ENCODE data around the gene UQCRC1. TPM values are rescaled to one million over a fixed set of nuclear protein-coding genes. Genes with fewer than 3 reads are reported as not detected.

Gene UQCRC1
- total RNA-seq, 1 donor from 2014 or later, result 273 TPM

GRCh38 chr3:48644898-48645760, 35.7 kb upstream of the UQCRC1 start:
- Mint-ChIP-seq H3K36me3 (no peaks in the 10 kb centered on the region), H3K4me3 (no peak overlapping the region), H3K27ac (no peak overlapping the region), H3K27me3 (no peaks in the 10 kb centered on the region), H3K4me1 (ENCODE audit: unreplicated experiment) (no peaks in the 10 kb centered on the region), H3K9me3 (no peaks in the 10 kb centered on the region)
- no peak for DNase-seq (ENCODE audit: extremely low spot score, unreplicated experiment)
- no peak for TF ChIP-seq CTCF (conservative IDR thresholded peaks at IDR 0.05)

- TF ChIP-seq CTCF (conservative IDR thresholded peaks at IDR 0.05), result no peak
- H3K9me3 Mint-ChIP-seq, result no peaks in the 10 kb centered on the region
- no peaks in the 10 kb centered on the region for H3K4me1 Mint-ChIP-seq (ENCODE audit: unreplicated experiment)
- H3K27me3 Mint-ChIP-seq, result no peaks in the 10 kb centered on the region
- H3K36me3 Mint-ChIP-seq, result no peaks in the 10 kb centered on the region
- H3K4me3 Mint-ChIP-seq, result no peak overlapping the region
- H3K27ac Mint-ChIP-seq, result no peak overlapping the region
- no peak for DNase-seq (ENCODE audit: extremely low spot score, unreplicated experiment)
Observed at GRCh38 chr3:48642605-48643004, 33.2 kb upstream of the UQCRC1 start.

GRCh38 chr3:48641396-48641795, 31.9 kb upstream of the UQCRC1 start:
- Mint-ChIP-seq H3K36me3 (no peaks in the 10 kb centered on the region), H3K4me1 (ENCODE audit: unreplicated experiment) (peaks cover 4% of the 10 kb centered on the region), H3K9me3 (no peaks in the 10 kb centered on the region), H3K4me3 (no peak overlapping the region), H3K27ac (peak overlapping the region; percentile 42), H3K27me3 (no peaks in the 10 kb centered on the region)
- TF ChIP-seq CTCF (conservative IDR thresholded peaks at IDR 0.05), result no peak
- no peak for DNase-seq (ENCODE audit: extremely low spot score, unreplicated experiment)

GRCh38 chr3:48639944-48640606, 30.6 kb upstream of the UQCRC1 start:
- Mint-ChIP-seq H3K9me3 (no peaks in the 10 kb centered on the region), H3K4me1 (ENCODE audit: unreplicated experiment) (peaks cover 8% of the 10 kb centered on the region), H3K27me3 (no peaks in the 10 kb centered on the region), H3K36me3 (no peaks in the 10 kb centered on the region), H3K27ac (no peak overlapping the region), H3K4me3 (no peak overlapping the region)
- TF ChIP-seq CTCF (conservative IDR thresholded peaks at IDR 0.05), result no peak
- no peak for DNase-seq (ENCODE audit: extremely low spot score, unreplicated experiment)

GRCh38 chr3:48637305-48637704, 27.9 kb upstream of the UQCRC1 start:
- Mint-ChIP-seq H3K36me3 (no peaks in the 10 kb centered on the region), H3K27me3 (no peaks in the 10 kb centered on the region), H3K27ac (peak overlapping the region; percentile 39), H3K4me3 (peak overlapping the region; percentile 59), H3K9me3 (no peaks in the 10 kb centered on the region), H3K4me1 (ENCODE audit: unreplicated experiment) (peaks cover 15% of the 10 kb centered on the region)
- TF ChIP-seq CTCF (conservative IDR thresholded peaks at IDR 0.05), result no peak
- no peak for DNase-seq (ENCODE audit: extremely low spot score, unreplicated experiment)

Measured in type B pancreatic cell (in vitro differentiated cells).